B cell (primary cell): ENCODE measurements around the gene CDH12. TPM values are rescaled to one million over a fixed set of nuclear protein-coding genes. Genes with fewer than 3 reads are reported as not detected.
"Not testable (repeated sequence)": the region's sequence is repeated elsewhere in the genome, so short reads cannot be mapped to it uniquely, and the experiment has no call there.

Experiments
- ATAC-seq: fragments of 200-7000 bp; cut with Tn5 transposase; one replicate; pipeline ENCODE4 v1.10.0; 2021; ENCODE audit warnings: low read depth, mild to moderate bottlenecking, moderate number of reproducible peaks, moderate library complexity
- CTCF ChIA-PET: fragments of 350-600 bp; sonication (Branson Sonifier 250); formaldehyde crosslinking; loops from one replicate; lab custom pipeline; 2021; ENCODE audit warnings: antibody characterized with exemption, inconsistent platforms; lab: Charles Lee
- POLR2A ChIA-PET: fragments of 350-600 bp; sonication (Branson Sonifier 250); formaldehyde crosslinking; loops from one replicate; lab custom pipeline; 2021; ENCODE audit warnings: antibody characterized with exemption; lab: Charles Lee
- DNase-seq: peaks from one replicate; pipeline ENCODE4 v3.0.0; 2013
- H2AFZ ChIP-seq: 2 replicates; pipeline ENCODE4 v1.6.1; 2012; ENCODE audit warnings: mild to moderate bottlenecking, low read depth, low read length; ENCODE audit not compliant: insufficient read depth, poor library complexity, severe bottlenecking
- H3K27ac ChIP-seq, 2 donors: 1 replicate in 1 of 2; 2 replicates in 1 of 2; pipeline ENCODE4 v1.5.1; 2012 to 2013; ENCODE audit warnings: low read length in 2 of 2, mild to moderate bottlenecking in 2 of 2, moderate library complexity in 1 of 2
- H3K27me3 ChIP-seq, 4 experiments: fragments of 200-600 bp in 1 of 4; sonication (generic) in 1 of 4; replicated peaks in 1 of 4; 1 replicate in 2 of 4; 2 replicates in 2 of 4; pipeline versions ENCODE4 v1.6.1 to v1.7.0; 2013 to 2016; ENCODE audit warnings: low read length in 3 of 4, mild to moderate bottlenecking in 2 of 4, mixed read lengths in 1 of 4, moderate library complexity in 1 of 4; ENCODE audit not compliant: insufficient read depth in 4 of 4, control insufficient read depth in 3 of 4; ENCODE audit errors: control extremely low read depth in 1 of 4
- H3K36me3 ChIP-seq, 2 experiments: replicated peaks in 1 of 2; 1 replicate in 1 of 2; 2 replicates in 1 of 2; pipeline versions ENCODE4 v1.6.1 to v1.7.1; 2013; ENCODE audit warnings: low read length in 1 of 2; ENCODE audit not compliant: insufficient read depth in 2 of 2, control insufficient read depth in 1 of 2; ENCODE audit errors: control extremely low read depth in 1 of 2, extremely low read depth in 1 of 2
- H3K4me1 ChIP-seq, 2 donors: fragments of 200-600 bp in 1 of 2; sonication (generic) in 1 of 2; 1 replicate in 1 of 2; 2 replicates in 1 of 2; pipeline versions ENCODE4 v1.5.1 to v1.6.1; 2013 to 2017; ENCODE audit warnings: low read length in 2 of 2; ENCODE audit not compliant: control insufficient read depth in 2 of 2, insufficient read depth in 2 of 2
- H3K4me2 ChIP-seq: replicated peaks from 2 replicates; pipeline ENCODE3; 2012; ENCODE audit warnings: mild to moderate bottlenecking, low read depth, low read length; ENCODE audit not compliant: poor library complexity, severe bottlenecking
- H3K4me3 ChIP-seq, 5 experiments: fragments of 200-600 bp in 1 of 5; sonication (generic) in 1 of 5; 1 replicate in 3 of 5; 2 replicates in 2 of 5; pipeline versions ENCODE4 v1.5.1 to v1.7.0; 2011 to 2016; ENCODE audit warnings: low read length in 4 of 5, mild to moderate bottlenecking in 4 of 5, low read depth in 2 of 5, control low read depth in 1 of 5, moderate library complexity in 1 of 5; ENCODE audit not compliant: insufficient read depth in 1 of 5; ENCODE audit errors: control extremely low read depth in 1 of 5, extremely low read depth in 1 of 5
- H3K79me2 ChIP-seq: fragments of 200-600 bp; sonication (generic); one replicate; pipeline ENCODE4 v1.6.0; 2016; ENCODE audit warnings: low read length; ENCODE audit not compliant: control insufficient read depth, insufficient read depth
- H3K9ac ChIP-seq: fragments of 200-600 bp; sonication (generic); 2 replicates; pipeline ENCODE4 v1.6.1; 2017; ENCODE audit warnings: mild to moderate bottlenecking, low read length, moderate library complexity
- H3K9me3 ChIP-seq, 3 donors: one replicate each; pipeline versions ENCODE4 v1.6.1 to v1.7.1; 2013; ENCODE audit warnings: low read length in 2 of 3; ENCODE audit not compliant: control insufficient read depth in 2 of 3, insufficient read depth in 1 of 3; ENCODE audit errors: control extremely low read depth in 1 of 3
- H4K20me1 ChIP-seq: 2 replicates; pipeline ENCODE4 v1.6.0; 2012; ENCODE audit warnings: mild to moderate bottlenecking, low read length; ENCODE audit not compliant: insufficient read depth, control insufficient read depth, poor library complexity, severe bottlenecking
- H3K27ac Mint-ChIP-seq: one replicate; pipeline ENCODE4 v1.8.0; 2021; ENCODE audit warnings: mixed read lengths
- H3K27me3 Mint-ChIP-seq: one replicate; pipeline ENCODE4 v1.8.0; 2021; ENCODE audit warnings: mixed read lengths
- H3K4me1 Mint-ChIP-seq: one replicate; pipeline ENCODE4 v1.8.0; 2021; ENCODE audit warnings: mixed read lengths
- H3K4me3 Mint-ChIP-seq: one replicate; pipeline ENCODE4 v1.8.0; 2021; ENCODE audit warnings: mixed read lengths
- H3K9me3 Mint-ChIP-seq: one replicate; pipeline ENCODE4 v1.8.0; 2022; ENCODE audit warnings: mixed read lengths; ENCODE audit not compliant: insufficient read depth
- WGBS: methylation state at CpG from one replicate; pipeline ENCODE4 v1.1.5; 2013; ENCODE audit warnings: missing lambda C conversion rate; ENCODE audit not compliant: insufficient coverage; 5-methylcytosine and 5-hydroxymethylcytosine counted together
- intact Hi-C: fragments of 100-400 bp; cut with micrococcal nuclease; formaldehyde crosslinking; loops from one replicate; pipeline ENCODE4 v1.10.0; 2022
- polyA plus RNA-seq: library from polyadenylated mRNA; depleted of rRNA; stranded (reverse); fragments of >200 nt; gene quantifications from 2 replicates; pipeline ENCODE4 v1.2.3, GENCODE V29; 2012
- total RNA-seq, 2 donors: library from RNA; stranded (reverse); fragments of 120-200 nt in 1 of 2; gene quantifications; 1 replicate in 1 of 2; 2 replicates in 1 of 2; pipeline versions ENCODE4 v1.2.3 to v1.2.4, GENCODE V29; 2013 to 2022

CDH12 gene
- total and polyA plus RNA-seq, 2 donors (not counting 1 experiment from before 2014, with no cell fraction given) = not detected

GRCh38 chr5:22169226-22169625, 683.9 kb downstream of the CDH12 start:
- H3K4me2 ChIP-seq, H3K9ac ChIP-seq, POLR2A ChIA-PET, H3K27me3 ChIP-seq, ATAC-seq, H3K79me2 ChIP-seq, H3K27ac Mint-ChIP-seq, H3K4me1 ChIP-seq, H3K27me3 Mint-ChIP-seq, H3K4me3 ChIP-seq, H3K27ac ChIP-seq, H3K9me3 Mint-ChIP-seq, DNase-seq, H3K4me3 Mint-ChIP-seq, H3K36me3 ChIP-seq, intact Hi-C loops, H3K9me3 ChIP-seq, H3K4me1 Mint-ChIP-seq, H2AFZ ChIP-seq, CTCF ChIA-PET, H4K20me1 ChIP-seq: not testable (repeated sequence)
- no CpG with 5 or more reads among the region's 2 CpGs for WGBS

GRCh38 chr5:22168704-22169103, 684.4 kb downstream of the CDH12 start:
- H3K36me3 ChIP-seq, H3K27ac Mint-ChIP-seq, CTCF ChIA-PET, intact Hi-C loops, H4K20me1 ChIP-seq, H3K9ac ChIP-seq, H3K79me2 ChIP-seq, H3K9me3 ChIP-seq, H3K4me3 Mint-ChIP-seq, H3K27me3 ChIP-seq, H3K4me2 ChIP-seq, H3K4me1 ChIP-seq, H3K9me3 Mint-ChIP-seq, H3K4me1 Mint-ChIP-seq, POLR2A ChIA-PET, H3K4me3 ChIP-seq, H3K27ac ChIP-seq, DNase-seq, H2AFZ ChIP-seq, H3K27me3 Mint-ChIP-seq, ATAC-seq: not testable (repeated sequence)
- WGBS = no CpG with 5 or more reads among the region's 2 CpGs

GRCh38 chr5:22165931-22166330, 687.2 kb downstream of the CDH12 start:
- H3K79me2 ChIP-seq, H3K27me3 Mint-ChIP-seq, intact Hi-C loops, H2AFZ ChIP-seq, ATAC-seq, H3K27ac Mint-ChIP-seq, POLR2A ChIA-PET, H3K4me3 ChIP-seq, H3K9me3 ChIP-seq, CTCF ChIA-PET, H3K4me2 ChIP-seq, H3K27me3 ChIP-seq, H3K4me1 ChIP-seq, H3K4me3 Mint-ChIP-seq, H4K20me1 ChIP-seq, H3K27ac ChIP-seq, DNase-seq, H3K9me3 Mint-ChIP-seq, H3K9ac ChIP-seq, H3K4me1 Mint-ChIP-seq, H3K36me3 ChIP-seq: not testable (repeated sequence)
- no CpG with 5 or more reads among the region's 2 CpGs for WGBS

GRCh38 chr5:22164910-22165748, 688.0 kb downstream of the CDH12 start:
- H3K4me3 ChIP-seq, H3K9me3 Mint-ChIP-seq, CTCF ChIA-PET, H3K4me2 ChIP-seq, H3K27ac Mint-ChIP-seq, H3K79me2 ChIP-seq, ATAC-seq, H3K9me3 ChIP-seq, POLR2A ChIA-PET, H3K36me3 ChIP-seq, H3K27me3 Mint-ChIP-seq, H2AFZ ChIP-seq, H3K4me1 Mint-ChIP-seq, H3K9ac ChIP-seq, H3K27me3 ChIP-seq, DNase-seq, H3K4me3 Mint-ChIP-seq, intact Hi-C loops, H4K20me1 ChIP-seq, H3K27ac ChIP-seq, H3K4me1 ChIP-seq: not testable (repeated sequence)
- WGBS = 100% methylated on average over 1 of the region's 7 CpGs
